ENCODE results near the gene PROB1.

The PROB1 gene

DNA sequence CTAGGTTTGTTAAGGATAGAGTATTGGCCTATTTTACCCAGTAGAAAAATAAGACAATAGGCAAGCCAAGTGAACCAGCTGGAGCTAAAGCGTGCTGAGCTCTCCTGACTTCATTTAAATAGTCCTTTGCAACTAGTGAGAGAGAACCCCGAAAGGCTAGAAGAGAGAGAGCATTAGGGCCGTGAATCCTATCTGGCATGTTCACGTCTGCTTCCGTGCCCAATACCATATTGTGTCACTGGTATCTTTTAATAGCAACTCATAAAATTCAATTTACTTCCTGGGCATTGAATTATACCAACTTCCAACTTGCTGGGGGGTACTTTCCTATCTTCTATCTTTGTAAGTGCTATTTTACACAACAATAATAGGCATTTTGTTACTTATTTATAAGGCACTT is 30.6 kb upstream of the PROB1 start:
- peaks cover 5 to 33% (median 20%) of the 10 kb centered on the region in 5 donors for H3K36me3 ChIP-seq (ENCODE audit: control insufficient read depth in 5 of 5, insufficient read depth in 5 of 5, low read length in 5 of 5)
- no peaks in the 10 kb centered on the region for H3K9me3 ChIP-seq (ENCODE audit: control insufficient read depth in 5 of 5, low read length in 5 of 5)
- H3K27ac ChIP-seq (ENCODE audit: low read depth, low read length) = no peak overlapping the region
- no peak overlapping the region for H3K4me3 ChIP-seq (ENCODE audit: low read depth in 1 of 5, low read length in 5 of 5)
- no peak overlapping the region for H3K9ac ChIP-seq (ENCODE audit: low read length in 5 of 5)
- no peaks in the 10 kb centered on the region for H3K27me3 ChIP-seq (ENCODE audit: control insufficient read depth in 5 of 5, insufficient read depth in 4 of 5, low read length in 5 of 5)
- no peaks in the 10 kb centered on the region for H3K4me1 ChIP-seq (ENCODE audit: control insufficient read depth in 5 of 5, insufficient read depth in 5 of 5, low read length in 5 of 5)

GRCh38 chr5:139422307-139422893 is 27.5 kb upstream of the PROB1 start:
- Histone ChIP-seq H3K36me3 (ENCODE audit: control insufficient read depth in 5 of 5, insufficient read depth in 5 of 5, low read length in 5 of 5) (peaks cover 5 to 33% (median 19%) of the 10 kb centered on the region in 5 donors), H3K4me1 (ENCODE audit: control insufficient read depth in 5 of 5, insufficient read depth in 5 of 5, low read length in 5 of 5) (peaks cover 0 to 26% (median 3%) of the 10 kb centered on the region in 5 donors), H3K27me3 (ENCODE audit: control insufficient read depth in 5 of 5, insufficient read depth in 4 of 5, low read length in 5 of 5) (no peaks in the 10 kb centered on the region), H3K9me3 (ENCODE audit: control insufficient read depth in 5 of 5, low read length in 5 of 5) (no peaks in the 10 kb centered on the region), H3K27ac (ENCODE audit: low read depth, low read length) (no peak overlapping the region), H3K4me3 (ENCODE audit: low read depth in 1 of 5, low read length in 5 of 5) (no peak overlapping the region), H3K9ac (ENCODE audit: low read length in 5 of 5) (no peak overlapping the region)

- Histone ChIP-seq H3K4me1 (ENCODE audit: control insufficient read depth in 5 of 5, insufficient read depth in 5 of 5, low read length in 5 of 5) (peaks cover 0 to 52% (median 9%) of the 10 kb centered on the region in 5 donors), H3K9ac (ENCODE audit: low read length in 5 of 5) (peak overlapping the region in 2 of 5 donors; percentile 12 to 45), H3K9me3 (ENCODE audit: control insufficient read depth in 5 of 5, low read length in 5 of 5) (no peaks in the 10 kb centered on the region), H3K27ac (ENCODE audit: low read depth, low read length) (peak overlapping the region; percentile 56), H3K4me3 (ENCODE audit: low read depth in 1 of 5, low read length in 5 of 5) (no peak overlapping the region), H3K27me3 (ENCODE audit: control insufficient read depth in 5 of 5, insufficient read depth in 4 of 5, low read length in 5 of 5) (no peaks in the 10 kb centered on the region), H3K36me3 (ENCODE audit: control insufficient read depth in 5 of 5, insufficient read depth in 5 of 5, low read length in 5 of 5) (peaks cover 0 to 17% (median 7%) of the 10 kb centered on the region in 5 donors)
Observed at GRCh38 chr5:139419226-139420192, 24.6 kb upstream of the PROB1 start.

DNA sequence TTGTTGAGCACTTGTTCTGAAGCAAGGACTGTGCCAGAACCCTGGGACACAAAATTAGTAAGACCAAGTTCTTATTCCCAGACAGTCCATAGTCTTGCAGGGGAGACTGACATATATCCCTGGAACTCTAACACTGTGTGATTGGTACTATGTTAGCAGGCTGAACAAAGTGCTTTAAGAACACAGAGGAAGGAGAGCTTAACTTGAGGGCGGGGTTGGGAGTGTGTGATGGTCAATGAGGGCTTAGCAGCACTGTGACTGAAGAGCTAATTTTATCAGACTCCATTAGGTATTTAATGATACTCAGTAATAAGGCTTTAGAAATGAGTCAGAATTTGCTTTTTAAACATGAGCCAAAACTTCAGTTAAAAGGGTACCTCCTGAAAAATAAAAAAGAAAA is 23.9 kb upstream of the PROB1 start:
- H3K36me3 ChIP-seq (ENCODE audit: control insufficient read depth in 5 of 5, insufficient read depth in 5 of 5, low read length in 5 of 5) = peaks cover 0 to 12% (median 4%) of the 10 kb centered on the region in 5 donors
- peak overlapping the region in 2 of 5 donors; percentile 15 to 26 for H3K9ac ChIP-seq (ENCODE audit: low read length in 5 of 5)
- H3K4me3 ChIP-seq (ENCODE audit: low read depth in 1 of 5, low read length in 5 of 5) = no peak overlapping the region
- H3K9me3 ChIP-seq (ENCODE audit: control insufficient read depth in 5 of 5, low read length in 5 of 5) = no peaks in the 10 kb centered on the region
- H3K27me3 ChIP-seq (ENCODE audit: control insufficient read depth in 5 of 5, insufficient read depth in 4 of 5, low read length in 5 of 5) = no peaks in the 10 kb centered on the region
- peaks cover 0 to 60% (median 9%) of the 10 kb centered on the region in 5 donors for H3K4me1 ChIP-seq (ENCODE audit: control insufficient read depth in 5 of 5, insufficient read depth in 5 of 5, low read length in 5 of 5)
- H3K27ac ChIP-seq (ENCODE audit: low read depth, low read length) = peak overlapping the region; percentile 56

- Histone ChIP-seq H3K4me1 (ENCODE audit: control insufficient read depth in 5 of 5, insufficient read depth in 5 of 5, low read length in 5 of 5) (peaks cover 0 to 60% (median 9%) of the 10 kb centered on the region in 5 donors), H3K4me3 (ENCODE audit: low read depth in 1 of 5, low read length in 5 of 5) (no peak overlapping the region), H3K27me3 (ENCODE audit: control insufficient read depth in 5 of 5, insufficient read depth in 4 of 5, low read length in 5 of 5) (no peaks in the 10 kb centered on the region), H3K27ac (ENCODE audit: low read depth, low read length) (no peak overlapping the region), H3K9me3 (ENCODE audit: control insufficient read depth in 5 of 5, low read length in 5 of 5) (no peaks in the 10 kb centered on the region), H3K9ac (ENCODE audit: low read length in 5 of 5) (no peak overlapping the region), H3K36me3 (ENCODE audit: control insufficient read depth in 5 of 5, insufficient read depth in 5 of 5, low read length in 5 of 5) (peaks cover 0 to 16% (median 9%) of the 10 kb centered on the region in 5 donors)
Observed at GRCh38 chr5:139417214-139417613, 22.3 kb upstream of the PROB1 start.

- Histone ChIP-seq H3K4me3 (ENCODE audit: low read depth in 1 of 5, low read length in 5 of 5) (no peak overlapping the region), H3K27me3 (ENCODE audit: control insufficient read depth in 5 of 5, insufficient read depth in 4 of 5, low read length in 5 of 5) (no peaks in the 10 kb centered on the region), H3K36me3 (ENCODE audit: control insufficient read depth in 5 of 5, insufficient read depth in 5 of 5, low read length in 5 of 5) (peaks cover 0 to 16% (median 9%) of the 10 kb centered on the region in 5 donors), H3K4me1 (ENCODE audit: control insufficient read depth in 5 of 5, insufficient read depth in 5 of 5, low read length in 5 of 5) (peaks cover 0 to 60% (median 9%) of the 10 kb centered on the region in 5 donors), H3K9ac (ENCODE audit: low read length in 5 of 5) (no peak overlapping the region), H3K27ac (ENCODE audit: low read depth, low read length) (no peak overlapping the region), H3K9me3 (ENCODE audit: control insufficient read depth in 5 of 5, low read length in 5 of 5) (no peaks in the 10 kb centered on the region)
Observed at GRCh38 chr5:139416651-139417050, 21.7 kb upstream of the PROB1 start.

GRCh38 chr5:139415869-139416268 is 21.0 kb upstream of the PROB1 start:
- H3K9me3 ChIP-seq (ENCODE audit: control insufficient read depth in 5 of 5, low read length in 5 of 5) = no peaks in the 10 kb centered on the region
- H3K4me1 ChIP-seq (ENCODE audit: control insufficient read depth in 5 of 5, insufficient read depth in 5 of 5, low read length in 5 of 5) = peaks cover 0 to 65% (median 9%) of the 10 kb centered on the region in 5 donors
- no peak overlapping the region for H3K4me3 ChIP-seq (ENCODE audit: low read depth in 1 of 5, low read length in 5 of 5)
- no peaks in the 10 kb centered on the region for H3K27me3 ChIP-seq (ENCODE audit: control insufficient read depth in 5 of 5, insufficient read depth in 4 of 5, low read length in 5 of 5)
- no peak overlapping the region for H3K9ac ChIP-seq (ENCODE audit: low read length in 5 of 5)
- peak overlapping the region; percentile 58 for H3K27ac ChIP-seq (ENCODE audit: low read depth, low read length)
- H3K36me3 ChIP-seq (ENCODE audit: control insufficient read depth in 5 of 5, insufficient read depth in 5 of 5, low read length in 5 of 5) = peaks cover 0 to 16% (median 9%) of the 10 kb centered on the region in 5 donors

DNA sequence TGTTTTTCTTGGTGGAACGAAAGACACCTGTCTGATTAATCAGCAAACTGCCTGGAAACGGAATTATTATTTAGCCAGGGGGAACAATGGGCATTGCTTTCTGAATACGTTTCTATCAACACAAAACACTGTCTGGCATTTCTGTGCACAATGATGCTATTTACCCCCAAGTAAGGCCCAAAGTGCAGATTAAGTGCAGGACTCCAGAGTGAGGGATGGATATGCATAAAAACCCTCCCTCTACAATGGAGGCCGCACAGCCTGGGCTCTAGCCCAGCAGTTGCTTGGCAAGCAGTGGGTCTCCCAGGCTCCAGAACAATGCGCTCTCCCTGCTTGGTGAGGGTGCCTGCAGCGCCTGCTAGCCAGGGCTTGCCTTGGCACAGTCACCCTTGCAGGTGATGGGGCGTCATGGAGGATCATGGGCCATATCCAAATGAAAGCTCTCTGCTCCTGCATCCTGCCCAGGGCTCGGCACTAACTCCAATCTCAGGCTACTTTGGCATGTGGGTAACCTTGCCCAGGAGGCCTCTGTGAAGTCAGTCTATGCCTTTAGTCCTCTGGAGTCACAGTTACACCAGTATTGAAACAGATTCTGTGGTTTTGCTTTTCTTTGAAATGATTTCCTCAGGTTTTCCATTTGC is 20.4 kb upstream of the PROB1 start:
- Histone ChIP-seq H3K36me3 (ENCODE audit: control insufficient read depth in 5 of 5, insufficient read depth in 5 of 5, low read length in 5 of 5) (peaks cover 0 to 16% (median 8%) of the 10 kb centered on the region in 5 donors), H3K4me3 (ENCODE audit: low read depth in 1 of 5, low read length in 5 of 5) (no peak overlapping the region), H3K9ac (ENCODE audit: low read length in 5 of 5) (peak overlapping the region in 1 of 5 donors; percentile 43), H3K4me1 (ENCODE audit: control insufficient read depth in 5 of 5, insufficient read depth in 5 of 5, low read length in 5 of 5) (peaks cover 0 to 65% (median 9%) of the 10 kb centered on the region in 5 donors), H3K9me3 (ENCODE audit: control insufficient read depth in 5 of 5, low read length in 5 of 5) (no peaks in the 10 kb centered on the region), H3K27me3 (ENCODE audit: control insufficient read depth in 5 of 5, insufficient read depth in 4 of 5, low read length in 5 of 5) (no peaks in the 10 kb centered on the region), H3K27ac (ENCODE audit: low read depth, low read length) (peak overlapping the region; percentile 58)

- Histone ChIP-seq H3K4me3 (ENCODE audit: low read depth in 1 of 5, low read length in 5 of 5) (no peak overlapping the region), H3K27me3 (ENCODE audit: control insufficient read depth in 5 of 5, insufficient read depth in 4 of 5, low read length in 5 of 5) (no peaks in the 10 kb centered on the region), H3K9me3 (ENCODE audit: control insufficient read depth in 5 of 5, low read length in 5 of 5) (no peaks in the 10 kb centered on the region), H3K36me3 (ENCODE audit: control insufficient read depth in 5 of 5, insufficient read depth in 5 of 5, low read length in 5 of 5) (peaks cover 0 to 12% (median 5%) of the 10 kb centered on the region in 5 donors), H3K27ac (ENCODE audit: low read depth, low read length) (peak overlapping the region; percentile 58), H3K4me1 (ENCODE audit: control insufficient read depth in 5 of 5, insufficient read depth in 5 of 5, low read length in 5 of 5) (peaks cover 0 to 60% (median 9%) of the 10 kb centered on the region in 5 donors), H3K9ac (ENCODE audit: low read length in 5 of 5) (no peak overlapping the region)
Observed at GRCh38 chr5:139414581-139415130, 19.8 kb upstream of the PROB1 start.

All from subcutaneous abdominal adipose tissue (tissue), 5 donors.